ENCODE measurements around the gene PEX5L. TPM values are rescaled to one million over a fixed set of nuclear protein-coding genes. Genes with fewer than 3 reads are reported as not detected.

PEX5L gene
- polyA plus RNA-seq, 2 of the 4 experiments (the other 2 are of a cell fraction): 0.06 to 0.08 TPM

- Histone ChIP-seq H3K4me2 (no peak overlapping the region), H3K4me3 (no peak overlapping the region), H3K27ac (no peak overlapping the region), H3K9me3 (no peaks in the 10 kb centered on the region), H3K4me1 (0 out of 3 replicates have a peak, but pooled peaks cover 5% of the 10 kb centered on the region)
- no peak for ATAC-seq
- CTCF ChIA-PET: interaction anchor here (0.8 kb wide), 1 partner anchor 8 kb away, joined by 3 read pairs; no protein-coding TSS in a partner anchor
- FAIRE-seq: no peak
- DNase-seq (ENCODE audit: low read depth in 1 of 2, low spot score in 1 of 2): no peak
- TF ChIP-seq HMGXB4 (CRISPR knock-in tag; IDR thresholded peaks at IDR 0.05; ENCODE audit: borderline replicate concordance) (no peak), PBX3 (IDR thresholded peaks at IDR 0.05) (no peak), HOXB5 (CRISPR knock-in tag; IDR thresholded peaks at IDR 0.05) (no peak), CHD4 (IDR thresholded peaks at IDR 0.05; ENCODE audit: borderline replicate concordance) (no peak), TFCP2L1 (CRISPR knock-in tag; IDR thresholded peaks at IDR 0.05) (no peak), POLR2AphosphoS2 (conservative IDR thresholded peaks at IDR 0.05; ENCODE audit: low read length) (no peak), E2F6 (IDR thresholded peaks at IDR 0.05; ENCODE audit: borderline replicate concordance, low read depth) (no peak), EHMT2 (IDR thresholded peaks at IDR 0.05; ENCODE audit: low read depth) (no peak), RNF2 (IDR thresholded peaks at IDR 0.05; ENCODE audit: borderline replicate concordance, low read depth) (no peak), FOSL2 (IDR thresholded peaks at IDR 0.05) (no peak), FOSL2 (CRISPR knock-in tag; IDR thresholded peaks at IDR 0.05) (no peak)
- POLR2A ChIA-PET: no interaction called here
- WGBS (ENCODE audit: missing lambda C conversion rate): 5% methylated on average over 2 of the region's 3 CpGs
Measured at GRCh38 chr3:179964890-179965289, 71.8 kb downstream of the PEX5L start.

- H3K4me3 ChIP-seq: no peak overlapping the region
- ATAC-seq (no peak), DNase-seq (ENCODE audit: low read depth in 1 of 2, low spot score in 1 of 2) (no peak), FAIRE-seq (no peak)
- H3K4me2 ChIP-seq: no peak overlapping the region
- no peaks in the 10 kb centered on the region for H3K9me3 ChIP-seq
- TF ChIP-seq FOSL2 (IDR thresholded peaks at IDR 0.05): no peak
- no peak for TF ChIP-seq FOSL2 (CRISPR knock-in tag; IDR thresholded peaks at IDR 0.05)
- no peak for TF ChIP-seq HDAC2 (IDR thresholded peaks at IDR 0.05)
- no peak for TF ChIP-seq BCL3 (IDR thresholded peaks at IDR 0.05)
- TF ChIP-seq USF2 (IDR thresholded peaks at IDR 0.05): no peak
- no peak for TF ChIP-seq TP53 (CRISPR knock-in tag; IDR thresholded peaks at IDR 0.05)
- no peak for TF ChIP-seq FOSB (CRISPR knock-in tag; IDR thresholded peaks at IDR 0.05)
- no peak for TF ChIP-seq ZNF302 (CRISPR knock-in tag; IDR thresholded peaks at IDR 0.05)
- no peak for TF ChIP-seq SREBF2 (IDR thresholded peaks at IDR 0.05)
- no peak for TF ChIP-seq KDM5A (IDR thresholded peaks at IDR 0.05)
- no peak for TF ChIP-seq PBX3 (IDR thresholded peaks at IDR 0.05)
- no peak for TF ChIP-seq ELK1 (IDR thresholded peaks at IDR 0.05; ENCODE audit: low read depth, low read length)
- TF ChIP-seq ZC3H11A (IDR thresholded peaks at IDR 0.05): no peak
- no peak for TF ChIP-seq GATA3 (IDR thresholded peaks at IDR 0.05; ENCODE audit: borderline replicate concordance)
- no peak for TF ChIP-seq PHF8 (IDR thresholded peaks at IDR 0.05; ENCODE audit: borderline replicate concordance, low read depth)
- ChIA-PET POLR2A (no interaction called here), CTCF (interaction anchor here (0.7 kb wide), 1 partner anchor 71 kb away, joined by 3 read pairs; no protein-coding TSS in a partner anchor)
- H3K4me1 ChIP-seq: no peaks in the 10 kb centered on the region
- WGBS (ENCODE audit: missing lambda C conversion rate): 83% methylated on average over 1 of the region's 1 CpG
- H3K27ac ChIP-seq: no peak overlapping the region
Measured at GRCh38 chr3:179962629-179963387, 73.9 kb downstream of the PEX5L start.

Measured in A549 (cell line).